ENCODE data around the gene CTR9.
A peak's percentile ranks its signal among the peaks of the same experiment; 100 is the strongest.

The CTR9 gene

DNA sequence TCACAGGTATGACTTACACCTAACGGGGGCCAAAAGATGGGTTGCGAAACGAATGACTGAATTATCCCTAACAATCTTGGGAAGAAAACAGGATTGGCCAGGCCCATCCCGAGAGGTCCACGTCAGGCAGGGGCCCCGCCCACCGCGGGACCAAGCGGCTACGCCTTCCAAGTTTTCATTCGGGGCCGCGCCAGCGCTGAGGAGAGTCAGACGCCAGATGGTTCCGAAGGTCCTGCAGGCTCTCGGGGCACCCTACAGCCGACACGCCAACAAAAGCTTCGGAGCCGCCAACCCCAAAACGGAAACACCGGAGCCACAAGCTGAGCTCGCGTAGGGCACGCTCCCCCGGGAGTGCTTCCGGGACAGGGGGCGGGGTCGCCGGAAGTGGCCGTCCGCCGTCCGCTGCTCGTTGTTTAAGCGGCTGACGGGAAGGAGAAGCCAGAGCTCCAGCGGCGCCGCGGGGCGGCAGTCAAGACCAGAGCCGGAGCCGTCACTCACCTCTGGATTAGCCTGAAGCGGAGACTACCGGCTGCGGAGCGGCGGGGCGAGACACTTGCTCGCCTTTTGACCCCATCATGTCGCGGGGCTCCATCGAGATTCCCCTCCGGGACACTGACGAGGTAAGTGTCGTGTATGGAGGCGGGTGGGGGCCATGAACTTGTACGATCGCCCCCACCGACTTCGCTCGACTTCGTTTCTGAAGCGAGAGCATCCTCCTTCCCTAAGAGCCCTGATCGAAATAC lies at the start of gene CTR9:
CTR9 (plus strand) TSS at position 409 of the 743 bp plus-strand sequence; CDS start at position 576, 167 bp downstream.
- peak; percentile 84 for DNase-seq (ENCODE audit: low read depth, low spot score)

DNA sequence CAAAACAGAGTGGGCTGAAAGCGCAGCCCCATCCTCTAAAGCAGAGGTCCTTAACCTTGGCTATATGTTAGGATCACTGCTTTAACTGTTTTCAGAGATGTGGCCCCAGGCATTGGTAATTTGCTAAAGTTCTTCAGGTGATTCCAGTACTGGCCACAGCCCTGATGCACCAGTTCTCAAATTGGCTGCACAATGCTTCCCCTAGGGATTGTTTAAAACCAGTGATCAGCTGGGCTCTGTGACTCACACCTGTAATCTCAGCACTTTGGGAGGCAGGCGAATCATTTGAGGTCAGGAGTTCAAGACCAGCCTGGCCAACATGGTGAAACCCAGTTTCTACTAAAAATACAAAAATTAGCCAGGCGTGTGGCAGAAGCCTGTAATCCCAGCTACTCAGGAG lies 49.1 kb upstream of the CTR9 start:
- no peak for DNase-seq (ENCODE audit: low read depth, low spot score)

DNA sequence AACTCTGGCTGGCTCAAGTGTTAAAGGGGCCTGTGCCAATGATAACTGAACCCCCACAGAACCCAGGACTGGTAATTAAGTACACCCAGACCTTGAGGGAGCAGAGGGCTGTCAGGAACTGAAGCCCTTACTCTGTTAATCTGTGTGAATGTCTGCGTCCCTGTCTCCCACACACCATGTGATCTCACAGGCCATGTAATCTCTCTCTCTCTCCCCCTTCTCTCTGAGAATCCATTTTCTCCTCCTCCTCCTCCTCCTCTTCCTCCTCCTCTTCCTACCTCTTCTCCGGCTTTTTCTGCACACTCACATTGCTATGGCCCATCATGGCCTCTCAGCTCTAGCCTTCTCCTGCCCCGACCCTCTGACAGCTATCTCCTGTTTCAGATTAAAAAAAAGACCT lies 42.9 kb upstream of the CTR9 start:
- no peak for DNase-seq (ENCODE audit: low read depth, low spot score)

DNA sequence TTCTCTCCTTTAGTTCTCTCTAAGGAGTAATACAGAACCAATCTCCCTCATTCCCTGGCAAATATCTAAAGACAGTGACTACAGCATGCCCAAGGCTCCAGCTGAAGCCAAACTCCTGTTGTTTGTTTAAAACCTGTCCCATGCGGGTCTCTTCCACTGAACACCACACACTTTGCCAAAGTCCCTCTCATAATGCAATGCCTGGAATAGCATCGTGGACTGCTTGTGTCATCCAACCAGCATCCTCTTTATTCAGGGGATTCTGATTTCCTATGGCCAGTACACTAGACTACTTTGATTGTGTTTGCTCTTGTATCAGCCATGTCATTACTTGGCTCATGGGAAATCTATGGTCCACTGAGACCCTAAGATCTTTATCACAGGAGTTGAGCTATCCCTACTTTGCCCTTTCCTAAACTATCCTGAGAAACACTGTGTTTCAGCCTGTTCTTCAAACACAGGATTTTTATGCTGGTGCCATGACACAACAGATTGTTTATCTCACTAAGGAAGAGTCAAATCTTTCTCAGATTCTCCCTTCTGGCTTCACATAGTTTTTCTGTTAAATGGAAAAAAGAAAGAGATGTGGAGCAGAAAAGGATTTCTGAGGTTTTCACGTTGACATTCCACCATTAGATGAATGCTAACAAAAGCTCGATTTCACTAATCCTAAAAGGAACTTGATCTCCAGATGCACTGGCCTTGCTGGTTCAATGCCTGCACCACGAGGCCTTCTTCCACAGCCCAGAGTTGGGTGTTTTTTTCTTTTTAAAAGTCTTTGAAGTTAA lies 41.6 kb upstream of the CTR9 start:
- DNase-seq (ENCODE audit: low read depth, low spot score): no peak

DNA sequence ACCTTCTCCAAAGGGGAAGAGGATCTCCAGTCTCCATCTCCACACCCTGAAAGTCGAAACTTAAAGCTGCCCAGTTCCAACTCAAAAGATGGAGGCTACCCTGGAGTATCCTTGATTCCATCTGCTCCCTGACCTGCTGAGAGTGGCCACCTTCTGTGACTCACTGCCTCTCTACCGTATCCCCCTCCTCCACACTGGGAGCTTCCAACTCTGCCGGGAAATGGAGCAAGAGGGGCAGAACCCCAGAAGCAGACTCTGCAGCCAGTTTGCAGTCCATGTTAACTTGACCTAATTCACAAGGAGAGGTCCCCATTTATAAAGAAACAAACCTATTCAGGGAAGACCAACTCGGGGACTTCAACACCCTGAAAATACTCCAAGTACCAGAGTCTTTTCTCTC lies 35.5 kb upstream of the CTR9 start:
- DNase-seq (ENCODE audit: low read depth, low spot score): no peak

DNA sequence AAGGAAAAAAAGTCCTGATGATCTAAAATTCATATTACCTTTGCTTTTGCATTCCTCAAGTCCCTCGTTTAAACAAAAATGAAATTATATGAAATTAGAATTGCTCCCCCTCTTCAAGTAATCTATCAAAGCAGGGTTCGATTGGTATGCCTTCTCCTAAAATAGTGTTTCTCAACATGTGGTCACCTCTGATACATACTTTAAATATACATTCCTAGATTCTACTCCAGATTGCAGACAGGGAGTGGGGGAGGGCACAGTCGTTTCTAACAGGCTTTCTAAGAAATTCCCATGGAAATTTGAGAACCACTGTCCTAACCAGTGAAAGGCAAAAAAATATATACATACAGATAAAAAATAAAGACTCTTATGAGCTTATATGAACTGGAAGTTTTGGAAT lies 34.9 kb upstream of the CTR9 start:
- no peak for DNase-seq (ENCODE audit: low read depth, low spot score)

DNA sequence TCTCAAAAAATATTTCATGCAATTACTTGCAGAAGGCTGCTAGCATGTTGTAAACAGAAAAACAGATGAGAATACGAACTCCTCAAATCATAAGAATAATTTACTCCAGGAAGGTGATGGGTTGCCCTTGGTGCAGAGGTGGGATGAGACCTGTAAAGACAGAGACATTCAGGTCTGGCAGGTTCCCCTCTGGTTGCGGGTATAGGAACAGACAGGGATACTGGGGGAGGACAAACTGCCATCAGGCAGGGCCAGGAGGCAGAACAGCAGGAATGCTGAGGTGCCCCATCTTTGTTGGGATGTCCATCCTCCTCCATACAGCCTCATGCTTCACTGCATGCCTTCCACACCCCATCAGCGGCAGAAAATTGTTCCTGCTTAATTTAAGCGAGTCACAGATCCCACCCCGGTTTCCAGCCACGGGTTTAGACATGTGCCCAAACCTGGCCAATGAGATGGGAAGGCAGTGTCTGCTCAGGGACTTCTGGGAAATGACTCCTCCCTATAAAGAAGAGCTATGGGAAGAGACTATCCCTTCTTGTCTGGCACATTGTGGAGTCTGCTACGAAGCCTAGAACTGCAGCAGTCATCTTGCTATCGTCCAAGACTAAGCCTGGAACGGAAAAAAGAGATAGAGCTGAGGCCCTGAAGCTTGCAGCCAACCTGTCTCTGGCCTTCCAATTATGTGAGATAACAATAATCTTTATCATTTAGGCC lies 34.3 kb upstream of the CTR9 start:
- no peak for DNase-seq (ENCODE audit: low read depth, low spot score)

DNA sequence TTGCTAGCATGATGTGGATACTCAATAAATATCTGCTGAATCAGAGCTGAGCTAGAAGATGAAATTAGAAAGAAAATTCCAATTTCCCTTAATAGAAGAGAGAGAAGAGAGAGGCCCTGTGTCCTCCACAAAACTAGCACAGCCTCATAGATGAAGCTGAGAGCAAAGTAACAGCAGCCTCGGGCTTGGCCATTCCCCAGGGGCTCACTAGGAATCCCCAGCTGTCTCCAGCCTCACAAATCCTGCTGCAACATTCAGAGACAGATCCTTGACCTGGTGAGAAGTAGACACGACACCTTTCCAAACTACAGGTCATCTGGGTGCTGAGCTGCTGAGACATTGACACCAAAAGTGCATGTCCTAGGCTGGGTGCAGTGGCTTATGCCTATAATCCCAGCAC lies 31.4 kb upstream of the CTR9 start:
- DNase-seq (ENCODE audit: low read depth, low spot score): no peak

DNA sequence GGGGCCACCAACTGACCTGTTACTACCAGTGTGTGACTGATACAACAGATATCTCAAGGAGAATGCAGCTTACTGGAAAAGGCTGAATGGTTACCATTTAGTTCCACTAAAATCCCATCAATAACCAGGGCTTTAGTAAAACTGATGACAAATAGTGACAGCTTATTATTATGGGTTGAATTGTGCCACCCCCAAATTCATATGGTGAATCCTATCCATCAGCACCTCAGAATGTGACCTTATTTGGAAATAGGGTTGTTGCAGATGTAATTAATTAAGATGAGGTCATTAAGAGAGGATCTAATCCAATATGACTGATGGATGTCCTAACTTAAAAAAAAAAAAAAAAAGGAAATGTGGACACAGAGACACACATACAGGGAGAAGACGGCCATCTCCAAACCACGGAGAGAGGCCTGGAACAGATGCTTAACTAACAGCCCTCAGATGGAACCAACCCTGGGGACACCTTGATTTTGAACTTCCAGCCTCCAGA lies 30.1 kb upstream of the CTR9 start:
- DNase-seq (ENCODE audit: low read depth, low spot score): no peak

DNA sequence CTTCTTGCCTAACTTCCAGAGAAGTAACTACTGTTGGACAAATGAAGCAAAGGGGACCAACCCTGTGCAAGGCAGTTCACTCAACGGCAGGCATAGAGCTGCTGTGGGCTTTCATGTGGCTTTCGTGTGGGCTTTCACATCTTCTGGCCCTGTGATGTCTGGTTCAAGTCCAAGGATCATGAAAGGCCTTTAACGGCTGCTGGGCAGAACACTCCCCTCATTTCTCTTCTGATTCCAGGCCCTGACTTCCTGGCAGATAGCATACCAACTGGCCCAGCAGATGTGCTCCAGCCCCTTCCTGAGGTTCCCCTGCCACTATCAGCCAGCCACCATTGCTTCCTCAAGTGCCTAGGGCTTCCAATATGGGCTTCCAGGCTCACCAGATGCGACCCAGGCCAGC lies 28.7 kb upstream of the CTR9 start:
- no peak for DNase-seq (ENCODE audit: low read depth, low spot score)

DNA sequence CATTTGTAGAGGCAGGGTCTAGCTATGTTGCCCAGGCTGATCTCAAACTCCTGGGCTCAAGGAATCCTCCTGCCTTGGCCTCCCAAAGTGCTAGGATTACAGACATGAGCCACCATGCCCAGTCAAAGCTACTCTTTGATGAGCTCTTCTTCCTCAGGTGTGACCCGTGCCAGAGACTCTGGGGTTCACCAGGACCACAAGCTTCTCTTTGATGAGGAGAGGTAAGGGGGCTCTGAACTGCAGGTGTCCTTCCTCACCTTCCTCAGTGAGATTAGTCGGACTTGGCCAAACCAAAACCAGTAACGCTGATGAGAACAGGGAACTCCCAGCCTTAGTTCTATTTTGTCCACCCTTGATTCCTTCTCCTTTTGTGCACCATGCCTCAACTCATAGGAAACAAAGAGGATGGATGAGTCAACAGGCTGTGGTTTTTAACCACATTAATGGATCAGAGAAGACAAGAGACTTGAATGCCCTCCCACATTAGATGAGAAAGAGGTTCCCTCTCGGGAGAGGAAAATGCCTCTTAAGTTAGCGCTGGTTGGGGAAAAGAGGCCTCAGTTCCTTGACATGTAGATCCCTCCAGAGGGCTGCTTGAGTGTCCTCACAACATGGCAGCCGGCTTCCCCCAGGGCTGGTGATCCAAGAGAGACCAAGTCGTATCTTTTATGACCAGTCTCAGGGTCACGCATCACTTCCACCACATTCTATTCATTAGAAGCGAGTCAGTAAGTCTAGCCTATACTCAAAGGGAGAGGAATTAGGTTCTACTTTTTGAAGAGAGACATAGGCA lies 25.7 kb upstream of the CTR9 start:
- no peak for DNase-seq (ENCODE audit: low read depth, low spot score)

DNA sequence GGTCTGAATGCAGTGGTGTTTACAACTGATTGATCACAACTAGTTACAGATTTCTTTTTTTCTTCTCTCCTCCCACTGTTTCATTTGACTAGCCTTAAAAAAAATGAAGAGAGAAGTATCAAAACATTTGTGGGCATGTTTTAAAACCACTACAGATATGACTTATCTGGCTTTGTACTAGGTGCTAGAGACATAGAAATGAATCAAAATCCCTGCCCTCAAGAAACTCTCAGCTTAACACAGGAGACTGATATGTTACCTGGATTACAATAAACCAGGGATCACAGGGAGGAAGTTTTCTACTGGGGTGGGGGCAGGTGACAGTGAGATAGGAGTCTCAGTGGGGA lies 25.2 kb upstream of the CTR9 start:
- no peak for DNase-seq (ENCODE audit: low read depth, low spot score)

DNA sequence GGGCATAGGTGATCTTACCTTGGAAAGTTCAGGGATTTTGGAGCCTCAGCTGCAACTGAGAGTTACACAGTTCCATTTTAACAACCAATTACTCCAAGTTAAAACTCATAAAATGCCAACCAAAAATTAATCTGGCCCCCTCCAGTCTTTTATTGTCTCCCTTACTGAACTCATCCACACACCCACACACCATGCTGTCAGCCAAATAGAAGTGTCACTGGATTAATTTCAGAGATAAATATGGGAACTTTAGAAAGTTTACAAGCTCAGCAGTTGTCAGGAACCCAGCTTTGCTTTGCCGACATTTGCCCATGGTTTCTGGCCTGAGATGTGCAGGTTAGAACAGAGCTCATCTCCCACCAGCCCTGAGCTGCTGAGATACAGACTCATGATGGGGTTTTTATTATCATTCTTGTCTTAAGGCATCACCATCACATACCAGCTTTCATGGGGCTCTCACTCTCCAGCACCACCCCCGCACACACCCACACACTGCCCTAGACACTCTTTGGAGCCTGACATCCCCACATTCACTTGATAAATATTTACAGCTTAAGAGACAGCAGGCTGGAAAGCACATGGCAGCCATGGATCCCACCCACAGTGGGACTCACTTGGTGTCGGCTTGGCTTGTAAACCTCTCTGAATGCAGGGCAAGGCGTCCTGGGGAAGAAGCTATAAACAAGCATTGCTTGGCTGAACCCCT lies 23.7 kb upstream of the CTR9 start:
- DNase-seq (ENCODE audit: low read depth, low spot score): no peak

DNA sequence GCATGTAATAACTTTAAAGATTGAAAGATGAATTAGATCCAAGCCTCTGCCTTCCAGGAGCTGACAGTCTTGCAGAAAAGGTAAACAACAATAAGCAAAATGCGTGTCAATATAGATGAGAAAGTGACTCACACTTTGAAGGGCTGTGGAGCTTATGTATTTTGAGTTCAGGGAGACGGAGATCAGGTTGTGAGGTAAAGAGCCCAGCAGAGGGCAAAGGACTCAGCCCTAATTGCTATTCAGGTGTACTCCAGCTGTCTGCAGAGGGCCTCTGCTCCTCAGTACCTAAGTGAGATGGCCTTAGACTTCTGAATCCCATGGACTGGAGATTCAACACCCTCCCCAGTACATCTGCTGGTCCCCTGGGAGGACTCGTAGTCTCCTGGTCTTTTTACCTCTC lies 22.9 kb upstream of the CTR9 start:
- DNase-seq (ENCODE audit: low read depth, low spot score): no peak

DNA sequence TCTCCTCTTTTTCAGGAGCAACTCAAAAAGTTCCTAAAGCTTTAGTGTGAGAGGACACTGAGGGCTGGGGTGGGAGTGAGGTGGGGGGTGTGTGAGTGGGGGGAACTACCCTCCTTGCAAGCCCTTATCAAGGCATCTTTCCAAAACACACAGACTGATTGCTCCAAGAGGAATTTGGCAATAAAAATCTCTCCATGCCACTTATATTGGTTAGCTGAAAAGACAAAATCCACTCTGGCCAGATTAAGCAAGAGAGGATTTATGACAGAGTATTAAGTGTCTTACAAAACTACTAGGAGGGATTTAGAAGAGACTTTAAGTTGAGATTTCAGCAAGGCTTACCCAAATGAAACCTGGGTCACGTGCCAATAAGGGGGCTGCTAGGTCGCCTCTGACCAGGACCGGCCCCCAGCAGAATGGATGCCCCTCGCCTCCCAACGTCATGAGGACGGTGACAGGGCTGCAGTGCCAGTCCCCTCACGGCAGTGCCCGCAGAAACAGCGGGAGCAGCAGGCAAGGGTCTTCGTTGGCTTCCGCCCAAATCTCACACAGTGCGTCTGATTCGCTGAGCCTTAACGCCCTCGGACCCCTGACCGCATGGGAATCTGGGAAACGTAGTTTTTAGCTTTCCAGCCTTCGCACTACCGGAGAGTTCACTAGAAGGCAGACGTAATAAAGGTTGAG lies 22.1 kb upstream of the CTR9 start:
- DNase-seq (ENCODE audit: low read depth, low spot score): no peak

DNA sequence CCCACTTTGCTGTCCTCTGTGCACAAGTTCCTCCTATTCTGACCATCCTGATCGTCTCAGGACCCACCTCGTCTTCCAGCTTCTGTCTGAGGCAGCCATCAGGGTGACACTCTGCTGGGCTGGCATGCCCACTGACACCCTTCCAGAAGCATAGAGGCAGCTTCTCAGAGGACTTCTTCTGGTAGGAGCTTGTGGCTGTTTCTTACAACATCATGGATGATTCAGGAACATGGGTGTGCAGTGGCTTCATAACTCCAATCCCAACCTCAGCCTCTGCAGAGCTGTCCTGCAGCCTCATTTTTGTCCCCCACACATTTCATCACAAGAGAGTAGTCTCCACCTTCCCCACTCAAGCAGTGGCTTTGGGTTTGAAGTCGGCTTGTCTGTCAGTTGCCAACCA lies 20.9 kb upstream of the CTR9 start:
- DNase-seq (ENCODE audit: low read depth, low spot score): no peak

DNA sequence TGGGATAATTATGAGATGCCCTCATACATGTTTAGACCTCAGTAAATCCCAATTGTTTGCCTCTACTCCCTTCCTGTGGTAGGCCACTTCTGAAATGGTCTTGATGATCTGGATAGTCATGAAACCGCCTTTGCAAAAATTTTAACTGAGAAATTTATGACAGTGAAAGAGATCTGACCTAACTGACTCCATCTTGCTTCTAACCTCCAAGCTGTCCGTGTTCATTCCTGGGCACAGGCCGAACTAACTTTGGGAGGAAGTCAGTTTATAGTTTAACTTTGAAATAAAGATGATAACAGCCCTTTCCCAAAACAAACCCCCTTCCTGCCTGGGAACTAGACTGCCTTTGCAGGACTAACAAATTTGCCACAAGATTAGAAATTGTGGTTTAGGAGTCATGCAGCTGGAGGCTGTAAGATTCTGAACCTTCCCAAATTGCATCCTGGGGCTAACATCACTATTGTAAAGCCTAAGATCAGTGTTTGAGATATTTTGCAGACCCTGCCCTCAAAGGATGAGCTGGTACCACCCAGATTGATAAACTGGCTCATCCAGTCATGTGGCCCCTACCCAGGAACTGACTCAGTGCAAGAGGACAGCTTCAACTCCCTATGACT lies 19.9 kb upstream of the CTR9 start:
- DNase-seq (ENCODE audit: low read depth, low spot score): no peak

DNA sequence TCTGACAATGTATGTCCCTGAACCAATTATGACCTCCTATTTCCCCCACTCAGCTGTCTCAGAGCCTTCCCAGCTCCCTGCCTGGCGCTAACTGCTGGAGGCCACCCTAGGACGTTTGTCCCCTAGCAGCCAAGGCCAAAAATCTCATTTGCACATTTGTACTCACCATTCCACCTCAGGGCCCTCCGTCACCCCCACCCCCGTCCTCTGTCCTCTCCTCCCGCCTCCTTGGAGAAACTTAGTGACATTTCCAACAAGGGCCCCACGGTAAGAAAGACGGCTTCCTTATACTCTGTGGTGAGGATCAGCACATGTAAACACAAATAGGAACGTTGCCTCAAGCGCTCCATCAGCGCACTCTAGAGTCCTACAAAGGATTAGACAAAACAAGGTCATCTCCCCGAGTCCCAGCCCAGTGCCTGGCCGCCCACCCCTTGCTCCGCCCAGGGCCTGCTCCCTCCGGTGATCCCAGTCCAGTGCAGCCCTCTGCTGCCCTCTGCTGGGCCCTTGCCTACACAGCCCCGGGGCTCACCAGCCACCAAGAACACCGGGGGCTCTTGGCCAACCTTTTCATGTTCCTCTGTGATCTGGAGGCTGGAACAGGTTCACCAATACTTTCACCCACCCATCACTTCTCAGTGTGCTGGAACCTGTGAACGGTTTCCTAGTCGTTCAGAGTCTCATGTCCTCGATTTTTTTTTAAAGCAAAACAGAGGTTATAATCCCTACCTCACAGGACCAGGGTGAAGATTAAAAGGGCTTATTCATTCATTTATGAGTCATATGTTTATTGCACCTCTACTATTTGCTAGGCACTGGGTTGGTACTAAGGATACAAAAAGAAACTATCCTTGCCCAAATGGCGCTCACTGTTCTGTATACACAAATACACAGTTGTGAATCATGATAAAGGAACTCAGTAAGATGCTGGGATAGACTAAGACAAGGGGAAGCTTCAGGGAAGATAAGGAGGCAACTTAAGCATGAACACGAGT lies 15.3 kb upstream of the CTR9 start:
- peak; percentile 80 for DNase-seq (ENCODE audit: low read depth, low spot score)
